PC-3 (cell line): ENCODE data around the gene KCTD20.

Source experiments
- EZH2 ChIP-seq: fragments of 300-600 bp; sonication (generic); IDR thresholded peaks from one replicate; pipeline ENCODE4 v1.6.1; 2017; ENCODE audit warnings: antibody characterized with exemption, mild to moderate bottlenecking, low read length; ENCODE audit not compliant: unreplicated experiment
- EZH2phosphoT487 ChIP-seq: fragments of 300-600 bp; sonication (generic); IDR thresholded peaks from 2 replicates; pipeline ENCODE4 v1.6.1; 2018; ENCODE audit warnings: mild to moderate bottlenecking, antibody characterized with exemption, low read length, borderline replicate concordance
- TF ChIP-seq, protein P1 (sequence below): fragments of 300-600 bp; sonication (generic); conservative IDR thresholded peaks from 2 replicates; pipeline ENCODE4 v1.5.1; 2017; ENCODE audit warnings: antibody characterized with exemption, low read depth, mild to moderate bottlenecking, low read length

DNA sequence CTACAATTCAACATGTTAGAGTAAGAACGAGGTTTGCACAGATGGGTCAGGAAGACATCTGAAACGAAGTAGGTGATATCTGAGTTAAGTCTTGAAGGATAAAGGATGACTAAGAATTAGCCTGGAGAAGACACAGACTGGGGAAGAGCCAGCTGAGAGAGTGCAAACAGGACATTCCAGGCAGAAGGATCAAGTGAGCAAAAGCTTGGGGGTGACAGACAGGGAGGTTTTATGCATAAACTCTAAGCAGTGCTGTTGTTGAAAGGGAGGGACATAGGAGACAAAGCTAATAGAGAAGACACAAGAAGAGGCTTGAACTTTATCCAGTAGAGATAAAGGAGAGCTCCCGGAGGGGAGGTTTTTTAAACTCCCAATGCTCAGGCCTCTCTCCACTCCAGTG is 40.3 kb upstream of the KCTD20 start:
- TF ChIP-seq, protein P1, sequence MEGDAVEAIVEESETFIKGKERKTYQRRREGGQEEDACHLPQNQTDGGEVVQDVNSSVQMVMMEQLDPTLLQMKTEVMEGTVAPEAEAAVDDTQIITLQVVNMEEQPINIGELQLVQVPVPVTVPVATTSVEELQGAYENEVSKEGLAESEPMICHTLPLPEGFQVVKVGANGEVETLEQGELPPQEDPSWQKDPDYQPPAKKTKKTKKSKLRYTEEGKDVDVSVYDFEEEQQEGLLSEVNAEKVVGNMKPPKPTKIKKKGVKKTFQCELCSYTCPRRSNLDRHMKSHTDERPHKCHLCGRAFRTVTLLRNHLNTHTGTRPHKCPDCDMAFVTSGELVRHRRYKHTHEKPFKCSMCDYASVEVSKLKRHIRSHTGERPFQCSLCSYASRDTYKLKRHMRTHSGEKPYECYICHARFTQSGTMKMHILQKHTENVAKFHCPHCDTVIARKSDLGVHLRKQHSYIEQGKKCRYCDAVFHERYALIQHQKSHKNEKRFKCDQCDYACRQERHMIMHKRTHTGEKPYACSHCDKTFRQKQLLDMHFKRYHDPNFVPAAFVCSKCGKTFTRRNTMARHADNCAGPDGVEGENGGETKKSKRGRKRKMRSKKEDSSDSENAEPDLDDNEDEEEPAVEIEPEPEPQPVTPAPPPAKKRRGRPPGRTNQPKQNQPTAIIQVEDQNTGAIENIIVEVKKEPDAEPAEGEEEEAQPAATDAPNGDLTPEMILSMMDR = no peak
- TF ChIP-seq EZH2 = no peak
- no peak for TF ChIP-seq EZH2phosphoT487
